K562 (cell line): ENCODE data around the gene LSR. TPM values are rescaled to one million over a fixed set of nuclear protein-coding genes. Genes with fewer than 3 reads are reported as not detected.

Experiments
- HDGF ChIP-seq: fragments of 450-650 bp; IDR thresholded peaks from 2 replicates; pipeline ENCODE4 v1.6.1; 2016
- MGA ChIP-seq: fragments of 450-650 bp; IDR thresholded peaks from 2 replicates; pipeline ENCODE4 v1.6.1; 2016; ENCODE audit warnings: mild to moderate bottlenecking, moderate library complexity
- NRF1 ChIP-seq, 2 experiments: fragments of 450-650 bp; IDR thresholded peaks in 1 of 2; conservative IDR thresholded peaks in 1 of 2; 2 replicates each; pipeline ENCODE4 v1.6.1; 2014; ENCODE audit warnings: mild to moderate bottlenecking in 2 of 2
- TAF1 ChIP-seq: IDR thresholded peaks from 2 replicates; pipeline ENCODE4 v1.6.1; 2011; ENCODE audit warnings: mild to moderate bottlenecking, low read length, moderate library complexity; ENCODE audit not compliant: insufficient read depth, control insufficient read depth, severe bottlenecking; ENCODE audit errors: extremely low read depth
- THAP12 ChIP-seq: fragments of 250-450 bp; sonication (Bioruptor Pico); IDR thresholded peaks from 2 replicates; pipeline ENCODE4 v1.9.0; 2021; ENCODE audit warnings: mild to moderate bottlenecking, inconsistent platforms
- VEZF1 ChIP-seq: fragments of 200-800 bp; sonication (Bioruptor generic); IDR thresholded peaks from 2 replicates; pipeline ENCODE4 v1.6.1; 2017; ENCODE audit warnings: missing genetic modification characterization, missing compliant biosample characterization
- ZEB2 ChIP-seq: fragments of 450-650 bp; IDR thresholded peaks from 2 replicates; pipeline ENCODE4 v1.6.1; 2016
- ZNF655 ChIP-seq: fragments of 250-450 bp; sonication (Bioruptor Pico); IDR thresholded peaks from 2 replicates; pipeline ENCODE4 v1.5.0; 2021
- polyA plus RNA-seq, 8 experiments: library from polyadenylated mRNA; depleted of rRNA in 4 of 8; stranded (reverse) in 5 of 8; unstranded in 3 of 8; fragments of >200 nt; fragmentation: Nextera tagmentation in 2 of 8; fragmentation: Illumina TruSeq in 1 of 8; extraction: Ambion mirVana in 2 of 8; extraction: Trizol in 1 of 8; gene quantifications; 2 replicates each; pipeline versions ENCODE4 v1.2.1 to v1.2.3, GENCODE V29; 2011 to 2014; ENCODE audit warnings: inconsistent platforms in 1 of 8, missing spikeins in 1 of 8
- total RNA-seq, 7 experiments: library from RNA; depleted of rRNA in 6 of 7; stranded (reverse); fragments of >200 nt in 6 of 7; fragmentation: Illumina TruSeq in 2 of 7; extraction: Trizol in 2 of 7; gene quantifications; 2 replicates each; pipeline versions ENCODE4 v1.2.1 to v1.2.3, GENCODE V29; 2011 to 2021; ENCODE audit warnings: low replicate concordance in 1 of 7

Gene LSR
- total and polyA plus RNA-seq, 9 of the 15 experiments (the other 6 are each of a cell fraction or from before 2014, with no cell fraction given): 0.44 to 87.9 (median 28.0) TPM

GRCh38 chr19:35299523-35300338 lies 50.9 kb downstream of the LSR start (continued):
- TF ChIP-seq MGA (peak; percentile 42; the same call in 1 of the 2 replicates), VEZF1 (peak; percentile 76), THAP12 (CRISPR knock-in tag) (0 out of 2 replicates have a peak, but pooled peaks have one; percentile 41), ZEB2 (no peak), HDGF (0 out of 2 replicates have a peak, but pooled peaks have one; percentile 41), NRF1 (conservative IDR thresholded peaks at IDR 0.05 in 1 of 2, IDR thresholded peaks at IDR 0.05 in 1 of 2) (peak in 1 of 2 experiments; percentile 26; a peak in 1 of 4 replicates), TAF1 (peak; percentile 21), ZNF655 (CRISPR knock-in tag) (no peak)
